Mesothelial cell of epicardium (in vitro differentiated cells): ENCODE results near the gene RBFOX1. TPM values are rescaled to one million over a fixed set of nuclear protein-coding genes. Genes with fewer than 3 reads are reported as not detected.

Source experiments
- DNase-seq, 2 experiments: peaks; one replicate each; pipeline ENCODE4 v3.0.0; 2021; ENCODE audit warnings: low spot score in 2 of 2; ENCODE audit not compliant: unreplicated experiment in 2 of 2
- H3K27ac Mint-ChIP-seq: 2 replicates; pipeline ENCODE4 v1.8.0; 2021; ENCODE audit warnings: mixed read lengths
- H3K27me3 Mint-ChIP-seq: 2 replicates; pipeline ENCODE4 v1.8.0; 2021; ENCODE audit warnings: low read depth, mixed read lengths
- H3K36me3 Mint-ChIP-seq: 2 replicates; pipeline ENCODE4 v1.8.0; 2021; ENCODE audit warnings: mixed read lengths
- H3K4me1 Mint-ChIP-seq: 2 replicates; pipeline ENCODE4 v1.8.0; 2021; ENCODE audit warnings: mixed read lengths
- H3K4me3 Mint-ChIP-seq: 2 replicates; pipeline ENCODE4 v1.8.0; 2021; ENCODE audit warnings: mild to moderate bottlenecking, moderate library complexity, mixed read lengths
- H3K9me3 Mint-ChIP-seq: 2 replicates; pipeline ENCODE4 v1.8.0; 2021; ENCODE audit warnings: mixed read lengths
- CTCF ChIP-seq: fragments of 200-600 bp; sonication (generic); IDR thresholded peaks from one replicate; pipeline ENCODE4 v1.5.0; 2021; ENCODE audit warnings: antibody characterized with exemption; ENCODE audit not compliant: unreplicated experiment
- total RNA-seq: library from RNA; stranded (reverse); gene quantifications from 3 replicates; pipeline ENCODE4 v1.2.1, GENCODE V29; 2021

RBFOX1 gene
- total RNA-seq, 1 donor from 2014 or later = 0.67 TPM

GRCh38 chr16:7426161-7426560 lies 93.5 kb downstream of the RBFOX1 start:
- Mint-ChIP-seq H3K27ac (no peak overlapping the region), H3K4me1 (no peaks in the 10 kb centered on the region), H3K27me3 (peaks cover 10% of the 10 kb centered on the region), H3K36me3 (no peaks in the 10 kb centered on the region), H3K4me3 (no peak overlapping the region), H3K9me3 (no peaks in the 10 kb centered on the region)
- no peak for DNase-seq
- no peak for TF ChIP-seq CTCF

GRCh38 chr16:7431723-7432122 lies 99.1 kb downstream of the RBFOX1 start:
- Mint-ChIP-seq H3K4me3 (no peak overlapping the region), H3K4me1 (no peaks in the 10 kb centered on the region), H3K27ac (no peak overlapping the region), H3K9me3 (no peaks in the 10 kb centered on the region), H3K27me3 (no peaks in the 10 kb centered on the region), H3K36me3 (no peaks in the 10 kb centered on the region)
- no peak for DNase-seq
- no peak for TF ChIP-seq CTCF

- H3K27me3 Mint-ChIP-seq = peaks cover 2% of the 10 kb centered on the region
- H3K27ac Mint-ChIP-seq = no peak overlapping the region
- DNase-seq = no peak
- no peaks in the 10 kb centered on the region for H3K4me1 Mint-ChIP-seq
- H3K9me3 Mint-ChIP-seq = no peaks in the 10 kb centered on the region
- TF ChIP-seq CTCF = no peak
- H3K36me3 Mint-ChIP-seq = no peaks in the 10 kb centered on the region
- no peak overlapping the region for H3K4me3 Mint-ChIP-seq
These were observed 103.7 kb downstream of the RBFOX1 start for GRCh38 chr16:7436306-7436705.

- Mint-ChIP-seq H3K4me3 (no peak overlapping the region), H3K27me3 (peaks cover 5% of the 10 kb centered on the region), H3K36me3 (no peaks in the 10 kb centered on the region), H3K27ac (no peak overlapping the region), H3K9me3 (no peaks in the 10 kb centered on the region), H3K4me1 (no peaks in the 10 kb centered on the region)
- DNase-seq = no peak
- TF ChIP-seq CTCF = no peak
These were observed 104.6 kb downstream of the RBFOX1 start for GRCh38 chr16:7437135-7437804.

- DNase-seq = no peak
- no peak for TF ChIP-seq CTCF
- Mint-ChIP-seq H3K9me3 (no peaks in the 10 kb centered on the region), H3K4me1 (no peaks in the 10 kb centered on the region), H3K36me3 (no peaks in the 10 kb centered on the region), H3K27me3 (peaks cover 5% of the 10 kb centered on the region), H3K4me3 (no peak overlapping the region), H3K27ac (no peak overlapping the region)
These were observed 105.2 kb downstream of the RBFOX1 start for GRCh38 chr16:7437843-7438242.

GRCh38 chr16:7438601-7439000 lies 106.0 kb downstream of the RBFOX1 start:
- no peaks in the 10 kb centered on the region for H3K4me1 Mint-ChIP-seq
- no peak for TF ChIP-seq CTCF
- H3K36me3 Mint-ChIP-seq = no peaks in the 10 kb centered on the region
- no peaks in the 10 kb centered on the region for H3K9me3 Mint-ChIP-seq
- peaks cover 5% of the 10 kb centered on the region for H3K27me3 Mint-ChIP-seq
- no peak for DNase-seq
- H3K4me3 Mint-ChIP-seq = no peak overlapping the region
- no peak overlapping the region for H3K27ac Mint-ChIP-seq
